NK-92 (cell line): ENCODE measurements around the gene MSANTD2.

ENCODE experiments used
- DNase-seq: peaks from one replicate; lab custom pipeline; 2025; ENCODE audit not compliant: unreplicated experiment; lab: John Stamatoyannopoulos, UW

MSANTD2 gene

GRCh38 chr11:124821995-124822730 lies 22.0 kb upstream of the MSANTD2 start:
- DNase-seq = no peak

GRCh38 chr11:124817036-124817435 lies 16.8 kb upstream of the MSANTD2 start:
- DNase-seq = no peak

GRCh38 chr11:124814739-124815138 lies 14.5 kb upstream of the MSANTD2 start:
- no peak for DNase-seq

GRCh38 chr11:124812876-124813275 lies 12.7 kb upstream of the MSANTD2 start:
- no peak for DNase-seq

- DNase-seq = no peak
Observed at GRCh38 chr11:124811399-124812125, 11.4 kb upstream of the MSANTD2 start.

- no peak for DNase-seq
Observed at GRCh38 chr11:124807660-124808270, 7.6 kb upstream of the MSANTD2 start.

GRCh38 chr11:124807201-124807600 lies 7.0 kb upstream of the MSANTD2 start:
- DNase-seq = no peak

- no peak for DNase-seq
Observed at GRCh38 chr11:124804884-124805283, 4.7 kb upstream of the MSANTD2 start.

GRCh38 chr11:124801636-124802312 lies 1.6 kb upstream of the MSANTD2 start:
- no peak for DNase-seq

GRCh38 chr11:124801014-124801413 lies 808 bp upstream of the MSANTD2 start:
- no peak for DNase-seq

GRCh38 chr11:124799348-124800225 lies 619 bp downstream of the MSANTD2 start:
- DNase-seq = no peak

- DNase-seq = no peak
Observed at GRCh38 chr11:124798991-124799347, 1.2 kb downstream of the MSANTD2 start.

- no peak for DNase-seq
Observed at GRCh38 chr11:124796312-124796711, 3.9 kb downstream of the MSANTD2 start.

- no peak for DNase-seq
Observed at GRCh38 chr11:124793466-124794278, 6.5 kb downstream of the MSANTD2 start.

- no peak for DNase-seq
Observed at GRCh38 chr11:124791626-124792341, 8.4 kb downstream of the MSANTD2 start.

GRCh38 chr11:124788521-124788920 lies 11.7 kb downstream of the MSANTD2 start:
- DNase-seq = no peak

- no peak for DNase-seq
Observed at GRCh38 chr11:124784051-124784450, 16.2 kb downstream of the MSANTD2 start.

GRCh38 chr11:124783002-124783401 lies 17.2 kb downstream of the MSANTD2 start:
- DNase-seq = no peak

- no peak for DNase-seq
Observed at GRCh38 chr11:124779568-124779967, 20.6 kb downstream of the MSANTD2 start.
